PFSK-1 (cell line): ENCODE data around the gene NLGN2.
A peak's percentile ranks its signal among the peaks of the same experiment; 100 is the strongest.

Experiments
- FOXP2 ChIP-seq: optimal IDR thresholded peaks from 2 replicates; pipeline ENCODE3; 2011; ENCODE audit warnings: borderline replicate concordance, control low read depth, inconsistent platforms; ENCODE audit not compliant: insufficient read depth; ENCODE audit errors: extremely low read length, extremely low read depth
- POLR2AphosphoS5 ChIP-seq: IDR thresholded peaks from 2 replicates; pipeline ENCODE4 v1.6.1; 2012; ENCODE audit warnings: low read depth, mild to moderate bottlenecking, control low read depth, low read length, moderate library complexity
- SIN3A ChIP-seq: IDR thresholded peaks from 2 replicates; pipeline ENCODE4 v1.6.1; 2012; ENCODE audit warnings: mild to moderate bottlenecking, low read length, moderate library complexity, borderline replicate concordance; ENCODE audit not compliant: insufficient read depth
- TAF1 ChIP-seq: IDR thresholded peaks from 2 replicates; pipeline ENCODE4 v1.6.1; 2012; ENCODE audit warnings: low read length, control low read depth, borderline replicate concordance; ENCODE audit not compliant: insufficient read depth
- TF ChIP-seq, protein P1 (sequence below), 2 experiments: IDR thresholded peaks; 2 replicates each; pipeline versions ENCODE4 v1.6.1 to v1.8.0; 2011 to 2012; ENCODE audit warnings: low read depth in 2 of 2, low read length in 2 of 2, control low read depth in 1 of 2, inconsistent platforms in 1 of 2, mild to moderate bottlenecking in 1 of 2, moderate library complexity in 1 of 2; ENCODE audit not compliant: insufficient read depth in 1 of 2

Gene NLGN2

DNA sequence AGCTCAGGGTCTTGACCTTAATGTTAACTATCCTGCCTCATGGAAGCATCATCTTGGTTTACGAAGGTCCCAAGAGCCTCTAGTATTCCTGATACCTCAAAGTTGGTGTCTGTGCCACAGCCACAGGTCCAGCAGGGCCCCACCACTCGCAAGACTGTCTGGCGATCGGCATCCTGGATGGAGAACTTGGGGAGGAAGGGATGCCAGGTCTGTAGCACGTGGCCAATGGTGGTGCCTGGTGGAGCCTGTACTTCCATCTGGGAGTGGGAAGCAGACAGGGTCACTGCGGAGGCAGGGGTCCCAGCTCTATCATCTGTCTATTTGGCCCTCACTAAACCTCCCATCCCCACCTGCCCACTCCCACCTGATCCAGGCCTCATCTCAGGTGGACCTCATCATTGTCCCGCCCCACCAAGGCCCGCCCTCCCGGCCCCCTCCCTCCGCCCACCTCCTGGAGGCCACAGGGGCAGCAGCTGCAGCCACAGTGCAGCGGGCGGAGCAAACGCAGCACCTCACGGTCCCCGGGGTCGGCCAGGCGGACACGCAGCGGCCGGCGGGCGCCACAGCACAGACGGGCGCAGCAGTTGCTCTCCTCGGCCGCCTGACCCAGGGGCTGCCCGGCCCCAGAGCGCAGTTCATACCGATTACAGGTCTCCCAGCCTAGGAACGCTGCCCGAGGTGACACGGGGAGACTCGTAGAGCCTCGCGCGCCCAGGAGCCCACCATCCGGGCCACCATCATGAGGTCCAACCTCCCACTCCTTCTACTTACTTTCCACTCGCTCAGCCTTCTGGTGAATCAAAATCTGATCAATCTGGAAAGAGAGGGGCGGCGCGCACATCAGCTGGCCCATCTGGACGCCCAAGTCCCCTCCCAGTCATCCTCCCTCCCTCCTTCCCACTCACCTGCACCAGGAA is 14.7 kb upstream of the NLGN2 start:
- TF ChIP-seq POLR2AphosphoS5 (no peak), TAF1 (no peak), FOXP2 (no peak), SIN3A (no peak)
- TF ChIP-seq, protein P1, sequence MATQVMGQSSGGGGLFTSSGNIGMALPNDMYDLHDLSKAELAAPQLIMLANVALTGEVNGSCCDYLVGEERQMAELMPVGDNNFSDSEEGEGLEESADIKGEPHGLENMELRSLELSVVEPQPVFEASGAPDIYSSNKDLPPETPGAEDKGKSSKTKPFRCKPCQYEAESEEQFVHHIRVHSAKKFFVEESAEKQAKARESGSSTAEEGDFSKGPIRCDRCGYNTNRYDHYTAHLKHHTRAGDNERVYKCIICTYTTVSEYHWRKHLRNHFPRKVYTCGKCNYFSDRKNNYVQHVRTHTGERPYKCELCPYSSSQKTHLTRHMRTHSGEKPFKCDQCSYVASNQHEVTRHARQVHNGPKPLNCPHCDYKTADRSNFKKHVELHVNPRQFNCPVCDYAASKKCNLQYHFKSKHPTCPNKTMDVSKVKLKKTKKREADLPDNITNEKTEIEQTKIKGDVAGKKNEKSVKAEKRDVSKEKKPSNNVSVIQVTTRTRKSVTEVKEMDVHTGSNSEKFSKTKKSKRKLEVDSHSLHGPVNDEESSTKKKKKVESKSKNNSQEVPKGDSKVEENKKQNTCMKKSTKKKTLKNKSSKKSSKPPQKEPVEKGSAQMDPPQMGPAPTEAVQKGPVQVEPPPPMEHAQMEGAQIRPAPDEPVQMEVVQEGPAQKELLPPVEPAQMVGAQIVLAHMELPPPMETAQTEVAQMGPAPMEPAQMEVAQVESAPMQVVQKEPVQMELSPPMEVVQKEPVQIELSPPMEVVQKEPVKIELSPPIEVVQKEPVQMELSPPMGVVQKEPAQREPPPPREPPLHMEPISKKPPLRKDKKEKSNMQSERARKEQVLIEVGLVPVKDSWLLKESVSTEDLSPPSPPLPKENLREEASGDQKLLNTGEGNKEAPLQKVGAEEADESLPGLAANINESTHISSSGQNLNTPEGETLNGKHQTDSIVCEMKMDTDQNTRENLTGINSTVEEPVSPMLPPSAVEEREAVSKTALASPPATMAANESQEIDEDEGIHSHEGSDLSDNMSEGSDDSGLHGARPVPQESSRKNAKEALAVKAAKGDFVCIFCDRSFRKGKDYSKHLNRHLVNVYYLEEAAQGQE (IDR thresholded peaks at IDR 0.05; ENCODE audit: insufficient read depth in 1 of 2, low read depth in 2 of 2, low read length in 2 of 2) = no peak

- TF ChIP-seq TAF1 = no peak
- TF ChIP-seq, protein P1 (IDR thresholded peaks at IDR 0.05; ENCODE audit: insufficient read depth in 1 of 2, low read depth in 2 of 2, low read length in 2 of 2) = no peak
- TF ChIP-seq FOXP2 = no peak
- no peak for TF ChIP-seq POLR2AphosphoS5
- TF ChIP-seq SIN3A = no peak
Observed at GRCh38 chr17:7393613-7394451, 13.8 kb upstream of the NLGN2 start.

GRCh38 chr17:7394452-7395191 is 13.0 kb upstream of the NLGN2 start, which contains the start of gene PLSCR3:
Gene PLSCR3, minus strand, starts transcription at chr17:7394525. Its CDS starts 415 bp downstream, at chr17:7394110.
- TF ChIP-seq POLR2AphosphoS5 (peak; percentile 94), FOXP2 (no peak), SIN3A (peak; percentile 49; the same call in 1 of the 2 replicates), TAF1 (peak; percentile 76; the same call in 1 of the 2 replicates)
- TF ChIP-seq, protein P1 (IDR thresholded peaks at IDR 0.05; ENCODE audit: insufficient read depth in 1 of 2, low read depth in 2 of 2, low read length in 2 of 2) = peak; percentile 14 to 50; a peak in 1 of 4 replicates

DNA sequence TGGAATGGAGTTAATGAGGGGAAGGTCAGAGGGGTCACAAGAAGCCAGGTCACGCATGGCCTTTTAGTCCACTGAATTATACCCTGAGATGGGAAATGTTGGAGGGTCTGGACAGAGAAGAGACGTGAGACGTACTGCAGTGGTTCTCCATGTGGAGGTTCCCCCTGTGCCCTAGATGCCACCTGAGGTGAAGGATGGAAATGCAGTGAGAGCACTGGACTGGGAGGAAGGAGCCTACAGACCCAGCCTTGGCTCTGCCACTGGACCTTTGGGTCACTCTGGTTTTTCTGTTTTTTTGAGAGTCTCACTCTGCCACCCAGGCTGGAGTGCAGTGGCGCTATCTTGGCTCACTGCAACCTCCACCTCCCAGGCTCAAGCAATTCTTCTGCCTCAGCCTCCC is 11.5 kb upstream of the NLGN2 start:
- no peak for TF ChIP-seq FOXP2
- TF ChIP-seq TAF1 = no peak
- TF ChIP-seq SIN3A = no peak
- TF ChIP-seq POLR2AphosphoS5 = no peak
- TF ChIP-seq, protein P1 (IDR thresholded peaks at IDR 0.05; ENCODE audit: insufficient read depth in 1 of 2, low read depth in 2 of 2, low read length in 2 of 2) = no peak
